BJ (cell line): ENCODE measurements around the gene SLC39A6. TPM values are rescaled to one million over a fixed set of nuclear protein-coding genes. Genes with fewer than 3 reads are reported as not detected.
"Not testable (repeated sequence)": the region's sequence is repeated elsewhere in the genome, so short reads cannot be mapped to it uniquely, and the experiment has no call there.

Experiments used
- CTCF ChIA-PET: fragments of 350-600 bp; formaldehyde crosslinking; extraction: SDS; loops from one replicate; lab custom pipeline; 2021; ENCODE audit warnings: antibody characterized with exemption, inconsistent platforms; lab: Yijun Ruan, JAX
- POLR2A ChIA-PET: fragments of 300-600 bp; sonication (Branson Sonifier 250); formaldehyde crosslinking; extraction: SDS; loops from one replicate; lab custom pipeline; 2021; ENCODE audit warnings: antibody characterized with exemption; lab: Charles Lee
- DNase-seq: peaks from one replicate; pipeline ENCODE4 v3.0.0-alpha.2; 2011; ENCODE audit warnings: low read depth
- H3K27me3 ChIP-seq: 2 replicates; pipeline ENCODE4 v1.6.0; 2011; ENCODE audit warnings: low read length; ENCODE audit not compliant: control insufficient read depth, insufficient read depth
- H3K36me3 ChIP-seq: 2 replicates; pipeline ENCODE4 v1.5.1; 2011; ENCODE audit warnings: low read length; ENCODE audit not compliant: control insufficient read depth, insufficient read depth
- H3K4me3 ChIP-seq: 2 replicates; pipeline ENCODE4 v1.5.1; 2011; ENCODE audit warnings: low read depth, mild to moderate bottlenecking, control low read depth, low read length
- CTCF ChIP-seq: IDR thresholded peaks from 2 replicates; pipeline ENCODE4 v1.5.1; 2011; ENCODE audit warnings: low read depth, mild to moderate bottlenecking, control low read depth, inconsistent platforms, low read length, moderate library complexity; ENCODE audit not compliant: insufficient read depth
- polyA plus RNA-seq: library from polyadenylated mRNA; depleted of rRNA; stranded (reverse); fragments of >200 nt; gene quantifications from 2 replicates; pipeline ENCODE4 v1.2.3, GENCODE V29; 2011

The SLC39A6 gene
- polyA plus RNA-seq, 1 experiment: 99.2 TPM

DNA sequence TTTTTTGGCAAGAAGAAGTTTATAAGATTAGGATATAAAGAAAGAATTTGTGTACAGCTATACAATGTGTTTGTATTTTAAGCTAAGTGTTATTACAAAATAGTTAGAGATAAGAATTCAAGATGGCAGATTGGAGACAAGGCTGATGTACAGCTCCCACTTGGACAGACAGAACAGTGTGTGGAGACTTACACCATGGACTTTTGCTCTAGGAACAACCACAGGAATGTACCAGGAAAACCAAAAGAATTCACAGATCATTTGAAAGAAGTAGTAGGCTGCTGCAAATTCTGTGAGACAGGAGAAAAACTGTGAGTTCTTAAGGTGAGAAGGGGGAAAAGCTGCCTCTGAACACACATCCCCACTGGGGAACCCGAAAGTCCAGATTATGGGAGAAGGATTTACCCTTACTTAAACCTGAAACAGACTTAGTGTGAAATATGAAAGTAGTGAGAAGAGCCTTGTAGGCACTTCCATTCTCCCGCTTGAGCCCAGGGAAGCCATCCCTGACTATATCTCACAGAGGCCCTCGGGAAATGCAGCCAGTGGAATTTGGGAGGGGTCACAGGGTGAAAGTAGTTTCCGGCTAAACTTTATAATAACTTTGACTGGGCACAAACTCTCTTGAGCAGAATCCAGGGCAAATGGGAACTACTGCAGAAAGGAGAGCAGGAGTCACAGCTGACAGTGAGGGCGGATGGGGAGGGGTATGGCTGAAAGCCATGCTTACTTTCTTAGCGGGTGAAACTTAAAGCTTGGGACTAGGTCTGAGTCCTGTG is 50.2 kb downstream of the SLC39A6 start:
- CTCF ChIA-PET: interaction anchor here (1.3 kb wide), 1 partner anchor 9 kb away, joined by 3 read pairs; no protein-coding TSS in a partner anchor
- H3K36me3 ChIP-seq: no peaks in the 10 kb centered on the region
- no peak overlapping the region for H3K4me3 ChIP-seq
- H3K27me3 ChIP-seq: no peaks in the 10 kb centered on the region
- peak; percentile 19 for DNase-seq
- POLR2A ChIA-PET: interaction anchor here (0.6 kb wide), 1 partner anchor 9 kb away, joined by 3 read pairs; no protein-coding TSS in a partner anchor
- TF ChIP-seq CTCF: no peak

- POLR2A ChIA-PET, H3K36me3 ChIP-seq, DNase-seq, H3K27me3 ChIP-seq, H3K4me3 ChIP-seq, CTCF ChIA-PET: not testable (repeated sequence)
Observed at GRCh38 chr18:36077764-36078163, 51.4 kb downstream of the SLC39A6 start.

- DNase-seq: peak; percentile 69
- Histone ChIP-seq H3K36me3 (no peaks in the 10 kb centered on the region), H3K27me3 (no peaks in the 10 kb centered on the region), H3K4me3 (no peak overlapping the region)
- 0 out of 2 replicates have a peak, but pooled peaks have one; percentile 2 for TF ChIP-seq CTCF
- ChIA-PET CTCF (interaction anchor here (1.3 kb wide), 1 partner anchor 9 kb away, joined by 3 read pairs; no protein-coding TSS in a partner anchor), POLR2A (interaction anchor here (0.5 to 0.7 kb wide), 2 partner anchors 83 to 751 kb away, joined by 3 read pairs; no protein-coding TSS in a partner anchor)
Observed at GRCh38 chr18:36075862-36076587, 53.1 kb downstream of the SLC39A6 start.

- Histone ChIP-seq H3K4me3 (no peak overlapping the region), H3K27me3 (no peaks in the 10 kb centered on the region), H3K36me3 (no peaks in the 10 kb centered on the region)
- no peak for DNase-seq
- CTCF ChIA-PET: interaction anchor here (0.9 to 1.9 kb wide), 2 partner anchors 10 to 21 kb away, joined by 4 read pairs; no protein-coding TSS in a partner anchor
- no peak for TF ChIP-seq CTCF
- POLR2A ChIA-PET: no interaction called here
Observed at GRCh38 chr18:36074435-36074834, 54.7 kb downstream of the SLC39A6 start.

DNA sequence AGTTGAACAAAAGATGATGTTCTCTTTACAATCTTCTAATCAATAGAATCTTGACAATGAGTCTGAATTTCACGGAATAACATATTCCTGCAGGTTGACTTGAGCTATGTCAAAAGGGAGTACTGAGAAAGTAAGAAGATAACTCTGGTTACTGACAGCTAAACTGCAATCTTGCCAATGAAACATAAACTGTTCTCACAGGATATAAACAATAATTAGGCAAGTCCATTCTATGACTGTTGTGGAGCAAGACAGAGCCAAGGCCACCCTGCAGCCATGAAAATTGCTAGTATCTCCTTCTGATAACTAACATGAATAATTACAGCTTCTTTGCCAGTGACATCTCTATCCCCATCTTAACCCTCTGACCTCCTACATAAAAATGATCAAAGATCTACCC is 55.5 kb downstream of the SLC39A6 start:
- DNase-seq: no peak
- Histone ChIP-seq H3K4me3 (no peak overlapping the region), H3K36me3 (no peaks in the 10 kb centered on the region), H3K27me3 (no peaks in the 10 kb centered on the region)
- ChIA-PET CTCF (interaction anchor here (1.9 kb wide), 1 partner anchor 11 kb away, joined by 4 read pairs; no protein-coding TSS in a partner anchor), POLR2A (no interaction called here)
- no peak for TF ChIP-seq CTCF

DNA sequence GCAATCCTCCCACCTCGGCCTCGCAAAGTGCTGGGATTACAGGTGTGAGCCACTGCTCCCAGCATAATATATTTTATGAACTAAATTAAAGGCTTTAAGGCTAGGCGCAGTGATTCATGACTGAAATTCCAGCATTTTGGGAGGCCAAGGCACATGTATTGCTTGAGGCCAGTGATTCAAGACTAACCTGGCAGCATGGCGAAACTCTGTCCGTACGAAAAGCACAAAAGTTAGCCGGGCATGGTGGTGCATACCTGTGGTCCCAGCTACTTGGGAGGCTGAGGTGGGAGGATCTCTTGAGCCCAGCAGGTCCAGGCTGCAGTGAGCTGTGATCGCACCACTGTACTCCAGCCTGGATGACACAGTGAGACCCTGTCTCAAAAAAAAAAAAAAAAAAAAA is 56.7 kb downstream of the SLC39A6 start:
- H3K36me3 ChIP-seq, H3K4me3 ChIP-seq, DNase-seq, H3K27me3 ChIP-seq, POLR2A ChIA-PET: not testable (repeated sequence)
- CTCF ChIA-PET: interaction anchor here (0.7 kb wide), 1 partner anchor 10 kb away, joined by 3 read pairs; no protein-coding TSS in a partner anchor
